Loucy (cell line): ENCODE results near the gene ZSWIM6.

Source experiments
- H2AFZ ChIP-seq: fragments of 200-600 bp; sonication (generic); 2 replicates; pipeline ENCODE4 v1.6.0; 2016; ENCODE audit warnings: antibody characterized with exemption, mild to moderate bottlenecking, low read length, moderate library complexity
- H3F3A ChIP-seq: fragments of 200-600 bp; 2 replicates; pipeline ENCODE4 v1.6.0; 2016; ENCODE audit warnings: antibody characterized with exemption, low read depth, mild to moderate bottlenecking
- H3K27me3 ChIP-seq: fragments of 200-600 bp; sonication (generic); 2 replicates; pipeline ENCODE4 v1.6.1; 2014; ENCODE audit warnings: low read length, mild to moderate bottlenecking; ENCODE audit not compliant: insufficient read depth, poor library complexity, severe bottlenecking
- H3K36me3 ChIP-seq: fragments of 200-600 bp; sonication (generic); 2 replicates; pipeline ENCODE4 v1.6.1; 2016; ENCODE audit warnings: low read length; ENCODE audit not compliant: insufficient read depth
- H3K4me1 ChIP-seq: fragments of 200-600 bp; sonication (generic); 2 replicates; pipeline ENCODE4 v1.5.1; 2014; ENCODE audit warnings: low read length, mild to moderate bottlenecking; ENCODE audit not compliant: insufficient read depth, poor library complexity, severe bottlenecking
- H3K4me2 ChIP-seq: fragments of 200-600 bp; sonication (generic); 2 replicates; pipeline ENCODE4 v1.6.0; 2014; ENCODE audit warnings: antibody characterized with exemption, low read length, low read depth, mild to moderate bottlenecking; ENCODE audit not compliant: poor library complexity, severe bottlenecking
- H3K4me3 ChIP-seq: fragments of 200-600 bp; sonication (generic); 2 replicates; pipeline ENCODE4 v1.5.1; 2014; ENCODE audit warnings: low read length, mild to moderate bottlenecking, mixed read lengths; ENCODE audit not compliant: poor library complexity, severe bottlenecking
- H3K79me2 ChIP-seq: fragments of 200-600 bp; sonication (generic); 2 replicates; pipeline ENCODE4 v1.6.1; 2014; ENCODE audit warnings: low read length; ENCODE audit not compliant: insufficient read depth
- H3K9ac ChIP-seq: fragments of 200-600 bp; sonication (generic); 2 replicates; pipeline ENCODE4 v1.6.0; 2014; ENCODE audit warnings: mild to moderate bottlenecking, low read depth, low read length, moderate library complexity; ENCODE audit not compliant: poor library complexity, severe bottlenecking
- H3K9me2 ChIP-seq: fragments of 200-600 bp; sonication (generic); replicated peaks from 2 replicates; pipeline ENCODE4 v1.6.1; 2016; ENCODE audit warnings: low read depth, low read length, mixed read lengths
- H3K9me3 ChIP-seq: fragments of 200-600 bp; sonication (generic); 2 replicates; pipeline ENCODE4 v1.6.1; 2014; ENCODE audit warnings: mild to moderate bottlenecking, antibody characterized with exemption, low read length, low read depth; ENCODE audit not compliant: insufficient read depth
- H4K20me1 ChIP-seq: fragments of 200-600 bp; sonication (generic); 2 replicates; pipeline ENCODE4 v1.6.0; 2014; ENCODE audit warnings: antibody characterized with exemption, low read length, mild to moderate bottlenecking; ENCODE audit not compliant: insufficient read depth, poor library complexity, severe bottlenecking
- CTCF ChIP-seq: fragments of 200-600 bp; sonication (generic); conservative IDR thresholded peaks from 2 replicates; pipeline ENCODE4 v1.5.1; 2014; ENCODE audit warnings: mild to moderate bottlenecking, antibody characterized with exemption, low read length
- EZH2phosphoT487 ChIP-seq: fragments of 200-600 bp; IDR thresholded peaks from 2 replicates; pipeline ENCODE4 v1.6.1; 2018; ENCODE audit warnings: antibody characterized with exemption, mild to moderate bottlenecking, moderate library complexity, borderline replicate concordance

ZSWIM6 gene

DNA sequence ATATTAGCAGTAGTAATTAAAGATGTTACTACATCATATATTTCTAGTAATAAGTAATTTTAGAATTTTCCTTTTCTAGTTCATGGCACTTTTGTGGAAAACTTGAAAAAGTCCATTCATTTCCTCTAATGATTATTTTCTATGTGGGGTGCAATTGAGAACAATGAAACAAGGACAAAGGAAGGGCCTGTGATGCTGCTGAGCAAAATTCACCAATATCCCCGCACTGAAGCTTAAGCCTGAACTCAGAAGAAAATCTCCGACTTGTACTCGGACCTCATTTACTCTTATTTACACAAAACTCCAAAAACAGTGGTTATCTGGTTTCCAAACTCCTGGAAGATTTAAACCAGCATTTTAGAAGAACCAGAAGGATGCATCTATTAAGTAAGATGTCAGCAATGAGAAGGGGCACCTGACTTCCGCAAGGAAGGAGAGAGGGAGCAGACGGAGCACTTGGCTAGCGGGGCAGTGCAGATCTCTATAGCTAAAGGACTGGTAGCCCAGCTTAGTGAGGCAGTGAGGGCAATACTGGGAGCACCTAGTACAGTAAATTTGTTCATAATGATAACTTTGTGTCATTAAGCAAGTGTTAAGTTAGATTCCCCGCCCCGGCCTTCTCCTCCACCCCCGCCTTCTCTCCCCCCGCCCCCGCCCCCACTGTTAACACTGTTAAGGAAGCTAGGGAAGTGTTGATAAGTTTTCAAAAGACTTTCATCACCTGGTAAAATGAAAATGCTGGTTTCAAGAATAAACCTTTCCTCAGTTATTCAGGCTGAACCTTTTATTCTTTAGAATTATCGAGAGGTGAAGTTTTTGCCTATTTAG, 123.3 kb downstream of the ZSWIM6 start:
- no peak overlapping the region for H3K4me3 ChIP-seq
- H3K79me2 ChIP-seq = peaks cover 4% of the 10 kb centered on the region; the same call in 1 of the 2 replicates
- H3K9me3 ChIP-seq = no peaks in the 10 kb centered on the region
- no peaks in the 10 kb centered on the region for H4K20me1 ChIP-seq
- no peak overlapping the region for H3K9ac ChIP-seq
- no peak overlapping the region for H3K4me2 ChIP-seq
- no peak overlapping the region for H2AFZ ChIP-seq
- no peaks in the 10 kb centered on the region for H3F3A ChIP-seq
- H3K36me3 ChIP-seq = no peaks in the 10 kb centered on the region
- H3K27me3 ChIP-seq = no peaks in the 10 kb centered on the region
- no peaks in the 10 kb centered on the region for H3K9me2 ChIP-seq
- TF ChIP-seq CTCF (no peak), EZH2phosphoT487 (no peak)
- H3K4me1 ChIP-seq = no peaks in the 10 kb centered on the region

- H3K9me3 ChIP-seq = no peaks in the 10 kb centered on the region
- no peaks in the 10 kb centered on the region for H3F3A ChIP-seq
- no peak for TF ChIP-seq CTCF
- no peak for TF ChIP-seq EZH2phosphoT487
- H3K79me2 ChIP-seq = peaks cover 5% of the 10 kb centered on the region; the same call in 1 of the 2 replicates
- no peak overlapping the region for H2AFZ ChIP-seq
- H3K9me2 ChIP-seq = no peaks in the 10 kb centered on the region
- no peak overlapping the region for H3K4me2 ChIP-seq
- no peaks in the 10 kb centered on the region for H3K36me3 ChIP-seq
- no peak overlapping the region for H3K4me3 ChIP-seq
- H3K9ac ChIP-seq = no peak overlapping the region
- no peaks in the 10 kb centered on the region for H4K20me1 ChIP-seq
- no peaks in the 10 kb centered on the region for H3K4me1 ChIP-seq
- no peaks in the 10 kb centered on the region for H3K27me3 ChIP-seq
Observed at GRCh38 chr5:61460471-61460870, 128.4 kb downstream of the ZSWIM6 start.

GRCh38 chr5:61461417-61461816, 129.4 kb downstream of the ZSWIM6 start:
- no peak for TF ChIP-seq CTCF
- no peak for TF ChIP-seq EZH2phosphoT487
- H3K79me2 ChIP-seq = peaks cover 9% of the 10 kb centered on the region; the same call in 1 of the 2 replicates

More at GRCh38 chr5:61461417-61461816, 129.4 kb downstream of the ZSWIM6 start:
- Histone ChIP-seq H4K20me1 (no peaks in the 10 kb centered on the region), H3K36me3 (no peaks in the 10 kb centered on the region), H3K4me2 (no peak overlapping the region), H3F3A (no peaks in the 10 kb centered on the region), H3K27me3 (no peaks in the 10 kb centered on the region), H3K9ac (no peak overlapping the region), H3K4me1 (no peaks in the 10 kb centered on the region), H3K9me3 (no peaks in the 10 kb centered on the region), H3K4me3 (no peak overlapping the region), H2AFZ (no peak overlapping the region), H3K9me2 (no peaks in the 10 kb centered on the region)
